CD1c-positive myeloid dendritic cell (primary cell): ENCODE results near the gene EN2.

Source experiments
- DNase-seq: peaks from one replicate; pipeline ENCODE4 v3.0.0-alpha.2; 2016; ENCODE audit errors: extremely low spot score

Gene EN2

GRCh38 chr7:155458111-155458877 lies at the start of gene EN2:
TSS of gene EN2 (plus strand) at chr7:155458129. CDS start at chr7:155458378, 249 bp downstream.
- DNase-seq, result no peak

GRCh38 chr7:155408651-155409586 lies 49.0 kb upstream of the EN2 start:
- DNase-seq, result no peak

DNA sequence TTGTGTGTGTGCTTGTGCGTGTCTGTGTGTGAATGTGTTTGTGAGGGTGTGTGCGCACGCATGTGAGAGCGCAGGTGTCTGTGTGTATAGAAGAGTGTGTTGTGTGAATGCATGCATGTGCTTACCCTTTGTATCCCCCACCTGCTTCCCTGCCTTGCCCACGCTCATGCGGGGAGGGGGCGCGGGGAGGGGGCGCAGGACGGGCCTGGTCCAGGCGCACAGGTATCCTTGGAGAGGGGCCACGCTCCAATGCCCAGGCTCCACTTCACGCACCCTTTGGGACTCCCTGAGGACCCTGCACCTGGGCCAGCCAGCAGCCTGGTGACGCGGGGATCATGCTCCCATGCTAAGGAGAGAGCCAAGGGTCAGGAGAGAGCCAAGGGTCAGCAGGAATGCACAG lies 47.9 kb upstream of the EN2 start:
- no peak for DNase-seq

GRCh38 chr7:155410431-155410830 lies 47.5 kb upstream of the EN2 start:
- DNase-seq, result no peak

DNA sequence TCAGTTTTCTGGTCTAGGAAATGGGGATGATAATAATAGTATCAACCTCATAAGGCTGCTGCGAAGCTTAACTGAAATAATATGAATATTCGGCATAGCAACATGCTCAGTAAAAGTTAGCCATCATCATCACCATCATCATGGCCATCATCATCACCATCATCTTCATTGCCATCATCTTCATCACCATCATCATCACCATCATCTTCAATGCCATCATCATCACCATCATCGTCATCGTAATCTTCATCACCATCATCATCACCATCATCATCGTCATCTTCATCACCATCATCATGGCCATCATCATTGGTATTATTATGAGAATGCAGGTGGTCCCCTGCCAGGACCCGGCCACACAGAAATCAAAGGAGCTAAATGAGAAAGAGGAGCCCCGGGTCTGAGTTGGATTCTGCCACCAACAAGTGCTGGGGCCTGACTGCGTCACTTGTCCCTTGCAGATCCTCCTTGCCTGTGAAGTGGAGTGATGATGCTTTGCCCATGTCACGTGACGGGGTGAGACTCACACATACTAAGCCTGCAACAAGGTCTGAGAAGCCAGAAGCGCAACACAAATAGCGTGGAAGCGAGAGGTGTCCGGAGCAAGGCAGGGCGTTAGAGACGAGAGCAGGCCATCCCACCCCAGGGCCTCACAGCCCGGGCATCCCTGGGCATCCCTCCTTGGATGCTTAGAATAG lies 46.1 kb upstream of the EN2 start:
- no peak for DNase-seq

- peak; percentile 49 for DNase-seq
Observed at GRCh38 chr7:155412416-155413253, 45.3 kb upstream of the EN2 start.

- no peak for DNase-seq
Observed at GRCh38 chr7:155414547-155415492, 43.1 kb upstream of the EN2 start.

- DNase-seq, result no peak
Observed at GRCh38 chr7:155416646-155417380, 41.1 kb upstream of the EN2 start.

DNA sequence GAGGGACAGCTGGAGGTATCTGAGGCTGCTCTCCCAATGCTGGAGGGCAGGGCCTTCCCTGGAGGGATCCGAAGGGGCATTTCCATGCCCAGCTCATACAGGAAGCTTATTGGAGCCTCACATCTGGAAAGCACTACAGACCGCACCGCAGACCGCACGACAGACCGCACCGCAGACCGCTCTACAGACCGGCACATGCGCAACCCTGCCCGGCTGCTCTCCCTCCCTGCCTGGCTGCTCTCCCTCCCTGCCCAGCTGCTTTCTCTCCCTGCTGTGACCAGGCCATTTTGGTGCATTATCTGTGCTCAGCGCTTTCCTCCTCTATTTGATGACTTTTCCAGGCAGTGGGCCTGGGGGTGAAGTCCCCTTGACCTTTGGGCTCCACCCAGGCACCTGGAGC lies 39.6 kb upstream of the EN2 start:
- DNase-seq, result no peak

GRCh38 chr7:155418941-155419755 lies 38.8 kb upstream of the EN2 start:
- no peak for DNase-seq

DNA sequence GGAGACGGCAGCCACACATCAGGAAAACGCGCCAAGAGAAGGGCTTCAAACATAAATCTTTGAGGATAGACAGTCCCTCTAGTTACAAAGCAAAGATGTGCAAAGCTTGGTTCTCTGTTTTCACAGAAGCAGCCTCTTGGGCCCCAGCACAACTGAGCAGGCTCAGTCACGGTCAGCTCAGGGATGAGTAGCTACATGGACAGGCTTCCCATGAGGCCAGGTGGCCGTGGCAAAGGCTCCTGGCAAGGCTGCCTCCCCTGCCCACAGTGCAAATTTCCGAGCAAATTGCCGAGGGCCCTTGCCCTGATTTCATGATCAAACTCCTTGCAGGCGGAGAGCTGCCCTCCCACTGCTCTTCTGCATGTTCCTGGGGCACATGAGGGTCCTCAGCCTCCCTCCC lies 37.8 kb upstream of the EN2 start:
- DNase-seq, result no peak

DNA sequence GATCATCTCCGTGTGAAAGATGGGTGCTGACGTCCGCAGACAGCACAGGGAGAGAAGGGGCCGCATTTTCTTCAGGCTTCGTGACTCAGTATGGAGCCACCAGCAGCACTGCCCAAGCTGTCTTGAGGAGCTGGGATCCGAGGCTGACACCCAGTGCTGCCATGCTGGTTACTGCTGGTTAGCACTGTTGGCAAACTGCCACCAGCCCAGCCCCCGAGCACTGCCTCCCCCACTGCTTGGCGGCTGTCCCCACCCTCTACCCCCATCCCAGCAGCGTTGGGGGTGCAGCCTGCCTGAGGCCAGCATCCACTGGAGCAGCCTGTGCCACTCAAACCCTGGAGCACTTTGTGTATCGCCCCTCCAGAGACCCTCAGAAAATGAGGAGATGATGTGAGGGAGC lies 35.8 kb upstream of the EN2 start:
- DNase-seq, result no peak

DNA sequence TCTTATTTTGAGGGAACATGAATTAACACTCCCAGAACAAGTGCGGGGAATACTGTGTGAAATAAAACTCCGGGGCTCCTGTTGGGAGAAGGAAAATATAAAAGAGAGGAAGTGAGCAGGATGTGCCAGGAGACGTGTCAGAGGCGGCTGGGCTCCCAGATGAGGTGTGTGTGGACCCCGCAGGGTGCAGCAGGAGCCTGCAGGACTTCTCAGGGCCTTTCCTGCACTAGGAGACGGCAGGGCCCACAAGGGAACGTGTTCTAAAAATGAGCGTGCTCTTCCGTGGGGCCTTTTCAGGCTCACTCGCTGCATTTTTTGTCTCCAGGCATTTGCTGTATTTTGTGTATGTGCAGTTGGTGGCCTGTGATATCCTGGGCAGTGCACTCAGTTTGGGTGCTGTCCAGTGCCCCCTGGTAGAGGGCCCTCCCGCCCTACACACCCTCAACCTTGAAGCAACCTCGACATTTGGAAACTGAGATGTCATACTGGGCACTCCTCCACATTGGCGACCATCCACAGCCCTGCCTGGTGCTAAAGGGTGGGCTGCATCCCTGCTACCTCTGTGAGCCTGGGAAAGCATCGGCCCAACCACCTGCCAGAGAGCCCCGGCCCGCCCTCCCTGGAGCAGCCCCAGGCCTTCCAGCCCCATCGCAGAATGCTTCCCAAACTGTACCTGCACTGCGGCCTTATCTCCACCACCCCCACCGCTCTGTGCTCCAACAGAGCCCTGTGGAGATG lies 35.2 kb upstream of the EN2 start:
- DNase-seq, result no peak

DNA sequence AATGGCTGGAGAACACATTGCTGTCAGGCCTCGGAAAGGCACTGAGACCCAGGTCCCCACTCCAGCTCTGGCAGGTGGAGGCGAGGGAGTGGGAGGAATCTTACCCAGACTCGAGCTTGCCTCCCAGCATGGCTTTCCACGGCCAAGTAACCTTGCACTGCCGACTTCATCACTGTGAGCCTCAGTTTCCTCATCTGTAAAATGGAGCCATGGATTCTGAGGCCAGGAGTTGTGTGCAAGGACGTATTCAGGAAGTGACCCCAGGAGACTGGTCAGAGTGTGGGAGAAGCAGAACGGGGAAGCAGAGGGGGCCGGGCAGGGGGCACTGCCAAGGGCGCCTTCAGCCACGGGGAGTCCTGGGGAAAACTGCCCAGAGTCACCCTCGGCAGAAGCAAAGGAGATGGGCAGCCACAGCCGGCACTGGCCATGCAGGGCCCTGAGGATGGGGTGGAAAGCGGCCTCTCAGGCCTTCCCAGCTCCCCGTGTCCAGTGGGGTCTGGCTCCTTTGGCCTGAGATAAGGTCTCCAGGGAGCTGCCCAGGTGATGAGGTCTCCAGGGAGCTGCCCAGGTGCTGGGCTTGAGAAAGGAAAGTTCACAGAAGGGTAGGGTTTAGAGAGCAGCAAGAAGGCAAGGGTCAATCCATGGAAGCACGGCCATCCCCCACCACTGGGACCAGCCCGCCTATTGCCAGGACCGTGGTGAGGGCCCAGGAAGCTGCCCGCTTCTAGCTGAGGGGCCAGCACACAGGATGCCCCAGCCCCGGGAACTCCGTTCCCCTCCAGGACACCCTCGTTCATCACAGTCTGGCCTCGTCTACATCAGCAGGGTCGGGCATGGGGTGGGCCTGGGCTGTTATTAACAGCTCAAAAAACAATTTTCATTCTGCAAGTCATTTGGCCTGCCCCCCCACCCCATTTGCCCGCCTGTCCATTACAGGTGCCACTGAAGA lies 34.3 kb upstream of the EN2 start:
- no peak for DNase-seq

DNA sequence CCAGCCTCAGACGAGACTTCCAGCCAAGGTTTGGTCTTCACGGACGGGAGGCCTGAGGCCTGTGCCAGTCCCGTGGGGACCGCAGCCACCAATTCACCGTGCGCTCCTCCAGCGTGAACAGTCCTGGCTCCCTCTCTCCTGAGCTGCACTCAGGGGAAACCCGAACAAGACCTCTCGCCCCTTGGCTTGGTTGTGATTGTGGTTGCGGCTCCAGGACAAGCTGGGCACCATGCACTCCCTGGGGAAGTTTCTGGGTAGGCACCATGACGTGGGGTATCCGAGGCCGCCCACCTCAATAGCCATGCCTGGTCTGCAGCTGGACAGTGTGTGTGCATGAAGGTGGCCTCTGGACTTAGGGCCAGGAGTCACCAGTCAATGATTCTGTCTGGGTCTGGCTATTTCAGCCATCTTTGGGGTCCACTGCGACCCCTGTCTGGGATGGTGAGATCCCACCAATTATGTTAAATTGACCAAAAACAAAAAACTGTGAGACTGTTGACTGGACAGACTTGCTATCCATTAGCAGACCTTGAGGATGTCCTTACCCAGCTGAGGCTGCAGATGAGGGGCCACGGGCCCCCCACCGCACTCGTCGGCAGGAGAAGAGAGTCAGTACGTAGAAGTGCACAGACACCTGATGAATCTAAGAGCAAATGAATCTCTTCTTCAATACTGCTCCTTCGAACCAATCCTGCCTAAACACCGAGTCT lies 33.5 kb upstream of the EN2 start:
- no peak for DNase-seq

DNA sequence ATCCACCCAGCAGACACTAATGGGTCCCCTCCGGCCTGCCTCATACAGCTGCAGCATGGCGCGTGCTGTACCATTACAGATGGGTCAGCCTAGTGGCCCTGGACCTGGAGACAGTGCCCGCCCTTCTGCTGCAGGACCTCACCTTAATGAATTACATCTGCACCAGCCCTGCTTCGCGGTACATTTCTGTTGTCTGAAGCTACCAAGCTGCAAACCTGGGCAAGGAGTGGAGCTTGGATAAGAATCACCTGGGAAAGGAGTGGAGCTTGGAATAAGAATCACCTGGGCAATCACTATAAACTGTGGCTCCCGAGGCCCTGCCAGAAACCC lies 33.0 kb upstream of the EN2 start:
- no peak for DNase-seq
